C4-2B (cell line): ENCODE data around the gene FAM185A.

Source experiments
- H3K27ac ChIP-seq: fragments of 450-650 bp; 2 replicates; pipeline ENCODE4 v1.5.1; 2017
- CTCF ChIP-seq: fragments of 450-650 bp; conservative IDR thresholded peaks from 2 replicates; pipeline ENCODE4 v1.5.1; 2017; ENCODE audit warnings: mild to moderate bottlenecking
- ZFX ChIP-seq: fragments of 450-650 bp; IDR thresholded peaks from 2 replicates; pipeline ENCODE4 v1.6.1; 2017

FAM185A gene

GRCh38 chr7:102845346-102845745, 96.5 kb downstream of the FAM185A start:
- H3K27ac ChIP-seq: no peak overlapping the region

DNA sequence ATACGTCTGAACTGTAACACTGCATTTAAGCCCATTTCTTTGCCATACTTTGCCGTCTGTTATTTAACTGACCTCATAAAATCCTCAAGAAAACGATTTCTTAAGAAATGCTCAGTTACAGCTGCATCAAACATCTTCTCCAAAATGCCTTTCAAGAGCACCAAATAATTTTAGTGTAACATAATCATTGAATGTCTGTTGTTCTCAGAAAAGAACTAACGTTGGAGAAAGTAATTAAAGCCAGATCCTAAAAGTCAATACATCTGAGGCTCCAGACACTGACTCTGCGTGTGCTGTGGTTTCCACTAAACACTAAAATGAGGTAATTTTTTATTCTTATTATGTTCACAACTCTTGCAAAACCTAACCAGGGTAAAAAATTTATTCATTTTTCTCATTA, 100.3 kb downstream of the FAM185A start:
- no peak overlapping the region for H3K27ac ChIP-seq
- TF ChIP-seq ZFX: no peak
- TF ChIP-seq CTCF: no peak

More at GRCh38 chr7:102845346-102845745, 96.5 kb downstream of the FAM185A start:
- TF ChIP-seq ZFX (no peak), CTCF (no peak)

GRCh38 chr7:102849538-102849937, 100.7 kb downstream of the FAM185A start:
- TF ChIP-seq CTCF (no peak), ZFX (no peak)
- no peak overlapping the region for H3K27ac ChIP-seq

DNA sequence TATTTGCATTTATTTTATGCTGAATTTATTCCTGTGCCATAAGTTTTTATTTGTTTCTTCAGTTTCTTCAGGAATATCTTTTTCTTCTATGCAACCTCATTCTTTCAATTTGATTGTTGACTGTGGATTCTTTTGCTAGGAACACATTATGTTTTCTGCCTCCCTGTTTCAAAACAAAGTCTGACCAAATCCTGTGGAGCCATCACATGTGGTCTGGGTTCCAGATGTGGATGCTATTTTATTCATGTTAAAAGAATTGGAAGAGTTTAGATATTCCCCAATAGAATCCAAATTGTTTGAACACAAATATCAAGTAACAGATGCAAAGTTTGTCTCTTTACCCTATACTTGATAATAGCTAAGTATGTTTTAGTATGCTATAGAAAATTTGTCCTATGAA, 107.2 kb downstream of the FAM185A start:
- H3K27ac ChIP-seq: no peak overlapping the region
- TF ChIP-seq CTCF (no peak), ZFX (no peak)
